ENCODE results near the gene ADK.
"Not testable (repeated sequence)": the region's sequence is repeated elsewhere in the genome, so short reads cannot be mapped to it uniquely, and the experiment has no call there.

DNA sequence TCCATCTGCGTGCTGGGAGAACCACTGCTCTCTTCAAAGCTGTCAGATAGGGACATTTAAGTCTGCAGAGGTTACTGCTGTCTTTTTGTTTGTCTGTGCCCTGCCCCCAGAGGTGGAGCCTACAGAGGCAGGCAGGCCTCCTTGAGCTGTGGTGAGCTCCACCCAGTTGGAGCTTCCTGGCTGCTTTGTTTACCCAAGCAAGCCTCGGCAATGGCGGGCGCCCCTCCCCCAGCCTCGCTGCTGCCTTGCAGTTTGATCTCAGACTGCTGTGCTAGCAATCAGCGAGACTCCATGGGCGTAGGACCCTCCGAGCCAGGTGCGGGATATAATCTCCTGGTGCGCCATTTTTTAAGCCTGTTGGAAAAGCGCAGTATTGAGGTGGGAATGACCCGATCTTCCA, 422.5 kb downstream of the ADK start:
- TF ChIP-seq, protein P1, sequence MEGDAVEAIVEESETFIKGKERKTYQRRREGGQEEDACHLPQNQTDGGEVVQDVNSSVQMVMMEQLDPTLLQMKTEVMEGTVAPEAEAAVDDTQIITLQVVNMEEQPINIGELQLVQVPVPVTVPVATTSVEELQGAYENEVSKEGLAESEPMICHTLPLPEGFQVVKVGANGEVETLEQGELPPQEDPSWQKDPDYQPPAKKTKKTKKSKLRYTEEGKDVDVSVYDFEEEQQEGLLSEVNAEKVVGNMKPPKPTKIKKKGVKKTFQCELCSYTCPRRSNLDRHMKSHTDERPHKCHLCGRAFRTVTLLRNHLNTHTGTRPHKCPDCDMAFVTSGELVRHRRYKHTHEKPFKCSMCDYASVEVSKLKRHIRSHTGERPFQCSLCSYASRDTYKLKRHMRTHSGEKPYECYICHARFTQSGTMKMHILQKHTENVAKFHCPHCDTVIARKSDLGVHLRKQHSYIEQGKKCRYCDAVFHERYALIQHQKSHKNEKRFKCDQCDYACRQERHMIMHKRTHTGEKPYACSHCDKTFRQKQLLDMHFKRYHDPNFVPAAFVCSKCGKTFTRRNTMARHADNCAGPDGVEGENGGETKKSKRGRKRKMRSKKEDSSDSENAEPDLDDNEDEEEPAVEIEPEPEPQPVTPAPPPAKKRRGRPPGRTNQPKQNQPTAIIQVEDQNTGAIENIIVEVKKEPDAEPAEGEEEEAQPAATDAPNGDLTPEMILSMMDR (conservative IDR thresholded peaks at IDR 0.05; ENCODE audit: low read length) = not testable (repeated sequence)
- not testable (repeated sequence) for TF ChIP-seq EZH2phosphoT487 (IDR thresholded peaks at IDR 0.05; ENCODE audit: borderline replicate concordance)

Measured in Loucy (cell line).